NCI-H187 treated with DMSO at 0.1 percent for 48 hours (cell line): ENCODE measurements around the gene RBM8A.

Experiments
- DNase-seq: peaks from one replicate; lab custom pipeline; 2025; lab: John Stamatoyannopoulos, UW

RBM8A gene

GRCh38 chr1:145879775-145880174 lies 47.5 kb downstream of the RBM8A start:
- peak; percentile 100 for DNase-seq

GRCh38 chr1:145878724-145879123 lies 48.6 kb downstream of the RBM8A start:
- peak; percentile 38 for DNase-seq

- no peak for DNase-seq
These were observed 49.3 kb downstream of the RBM8A start for GRCh38 chr1:145877923-145878486.

- no peak for DNase-seq
These were observed 52.6 kb downstream of the RBM8A start for GRCh38 chr1:145874646-145875045.

GRCh38 chr1:145871994-145872924 lies 55.0 kb downstream of the RBM8A start:
- no peak for DNase-seq
